Astrocyte (in vitro differentiated cells and primary cell): Measurements from ENCODE around the gene NHERF2. TPM values are rescaled to one million over a fixed set of nuclear protein-coding genes. Genes with fewer than 3 reads are reported as not detected.

Source experiments
- DNase-seq: peaks from one replicate; pipeline ENCODE4 v3.0.0-alpha.2; 2010; ENCODE audit warnings: low read depth
- FAIRE-seq: peaks from 2 replicates; lab custom pipeline; 2011; peaks lifted over from hg19 to GRCh38; lab: Jason Lieb, UNC
- H2AFZ ChIP-seq: 2 replicates; pipeline ENCODE4 v1.6.0; 2012; ENCODE audit warnings: low read depth, low read length, inconsistent platforms
- H3K27ac ChIP-seq: 2 replicates; pipeline ENCODE4 v1.5.1; 2011; ENCODE audit warnings: low read depth, low read length, inconsistent platforms
- H3K27me3 ChIP-seq: 2 replicates; pipeline ENCODE4 v1.6.0; 2011; ENCODE audit warnings: low read length, inconsistent platforms; ENCODE audit not compliant: insufficient read depth
- H3K36me3 ChIP-seq: 2 replicates; pipeline ENCODE4 v1.5.1; 2011; ENCODE audit warnings: low read length, inconsistent platforms; ENCODE audit not compliant: insufficient read depth
- H3K4me1 ChIP-seq: 2 replicates; pipeline ENCODE4 v1.5.1; 2011; ENCODE audit warnings: low read length, inconsistent platforms; ENCODE audit not compliant: insufficient read depth
- H3K4me2 ChIP-seq: 2 replicates; pipeline ENCODE4 v1.6.0; 2012; ENCODE audit warnings: low read length, inconsistent platforms
- H3K4me3 ChIP-seq: 2 replicates; pipeline ENCODE4 v1.5.1; 2011; ENCODE audit warnings: low read depth, mild to moderate bottlenecking, low read length, inconsistent platforms; ENCODE audit not compliant: insufficient read depth
- H3K79me2 ChIP-seq: 2 replicates; pipeline ENCODE4 v1.6.0; 2012; ENCODE audit warnings: mild to moderate bottlenecking, low read length, inconsistent platforms; ENCODE audit not compliant: insufficient read depth
- H3K9ac ChIP-seq: 2 replicates; pipeline ENCODE4 v1.6.0; 2012; ENCODE audit warnings: mild to moderate bottlenecking, low read length, inconsistent platforms
- H3K9me3 ChIP-seq: 2 replicates; pipeline ENCODE4 v1.5.1; 2012; ENCODE audit warnings: low read depth, mild to moderate bottlenecking, low read length, inconsistent platforms; ENCODE audit not compliant: insufficient read depth
- H4K20me1 ChIP-seq: 2 replicates; pipeline ENCODE4 v1.6.0; 2012; ENCODE audit warnings: low read length, inconsistent platforms; ENCODE audit not compliant: insufficient read depth
- H3K27ac Mint-ChIP-seq: one replicate; pipeline ENCODE4 v1.8.0; 2021; ENCODE audit warnings: mild to moderate bottlenecking, mixed read lengths; ENCODE audit not compliant: unreplicated experiment
- H3K27me3 Mint-ChIP-seq: one replicate; pipeline ENCODE4 v1.8.0; 2021; ENCODE audit warnings: low read depth, mixed read lengths; ENCODE audit not compliant: unreplicated experiment
- H3K36me3 Mint-ChIP-seq: one replicate; pipeline ENCODE4 v1.8.0; 2021; ENCODE audit warnings: low read depth, mixed read lengths; ENCODE audit not compliant: unreplicated experiment
- H3K4me1 Mint-ChIP-seq: one replicate; pipeline ENCODE4 v1.8.0; 2021; ENCODE audit warnings: low read depth, mixed read lengths; ENCODE audit not compliant: unreplicated experiment
- H3K4me3 Mint-ChIP-seq: one replicate; pipeline ENCODE4 v1.8.0; 2021; ENCODE audit warnings: mild to moderate bottlenecking, moderate library complexity, mixed read lengths; ENCODE audit not compliant: unreplicated experiment
- H3K9me3 Mint-ChIP-seq: one replicate; pipeline ENCODE4 v1.8.0; 2021; ENCODE audit warnings: mild to moderate bottlenecking, mixed read lengths; ENCODE audit not compliant: unreplicated experiment
- CTCF ChIP-seq: IDR thresholded peaks from 2 replicates; pipeline ENCODE4 v1.5.1; 2011; ENCODE audit warnings: low read depth, mild to moderate bottlenecking, inconsistent platforms, low read length, moderate library complexity; ENCODE audit not compliant: insufficient read depth
- EZH2 ChIP-seq: IDR thresholded peaks from 2 replicates; pipeline ENCODE4 v1.6.1; 2012; ENCODE audit warnings: mild to moderate bottlenecking, low read length, inconsistent platforms; ENCODE audit not compliant: insufficient read depth
- total RNA-seq: library from RNA; stranded (reverse); gene quantifications from 2 replicates; pipeline ENCODE4 v1.2.1, GENCODE V29; 2021

Gene NHERF2
- total RNA-seq, 1 donor from 2014 or later = 92.5 TPM

- TF ChIP-seq CTCF = no peak
- no peak for TF ChIP-seq EZH2
These were observed 36.1 kb downstream of the NHERF2 start for GRCh38 chr16:2062801-2063200.

GRCh38 chr16:2063861-2064260 is 37.2 kb downstream of the NHERF2 start:
- no peak for TF ChIP-seq EZH2
- TF ChIP-seq CTCF = no peak
- H2AFZ ChIP-seq = no peak overlapping the region
- no peaks in the 10 kb centered on the region for H3K27me3 ChIP-seq
- H3K4me3 Mint-ChIP-seq = no peak overlapping the region
- no peak overlapping the region for H3K4me3 ChIP-seq
- no peaks in the 10 kb centered on the region for H3K27me3 Mint-ChIP-seq
- H3K4me1 ChIP-seq = no peaks in the 10 kb centered on the region
- no peak for DNase-seq
- H3K4me1 Mint-ChIP-seq = no peaks in the 10 kb centered on the region
- no peaks in the 10 kb centered on the region for H3K79me2 ChIP-seq
- FAIRE-seq = no peak
- H3K36me3 ChIP-seq = peaks cover 13% of the 10 kb centered on the region
- no peak overlapping the region for H3K4me2 ChIP-seq
- H3K27ac ChIP-seq = no peak overlapping the region
- H3K9me3 Mint-ChIP-seq = no peaks in the 10 kb centered on the region
- no peaks in the 10 kb centered on the region for H3K9me3 ChIP-seq
- H3K9ac ChIP-seq = no peak overlapping the region
- peaks cover 11% of the 10 kb centered on the region for H4K20me1 ChIP-seq
- peaks cover 14% of the 10 kb centered on the region for H3K36me3 Mint-ChIP-seq
- H3K27ac Mint-ChIP-seq = no peak overlapping the region

More at GRCh38 chr16:2062801-2063200, 36.1 kb downstream of the NHERF2 start:
- Mint-ChIP-seq H3K4me1 (no peaks in the 10 kb centered on the region), H3K4me3 (no peak overlapping the region), H3K27ac (no peak overlapping the region), H3K36me3 (peaks cover 11% of the 10 kb centered on the region), H3K27me3 (no peaks in the 10 kb centered on the region), H3K9me3 (no peaks in the 10 kb centered on the region)
- DNase-seq = no peak
- no peak overlapping the region for H3K4me3 ChIP-seq
- H3K27me3 ChIP-seq = no peaks in the 10 kb centered on the region
- H3K79me2 ChIP-seq = no peaks in the 10 kb centered on the region
- peaks cover 7% of the 10 kb centered on the region for H3K36me3 ChIP-seq
- H4K20me1 ChIP-seq = peaks cover 11% of the 10 kb centered on the region
- no peaks in the 10 kb centered on the region for H3K4me1 ChIP-seq
- no peak overlapping the region for H3K27ac ChIP-seq
- no peak overlapping the region for H3K4me2 ChIP-seq
- FAIRE-seq = no peak
- no peaks in the 10 kb centered on the region for H3K9me3 ChIP-seq
- H3K9ac ChIP-seq = no peak overlapping the region
- H2AFZ ChIP-seq = no peak overlapping the region

GRCh38 chr16:2064368-2064945 is 37.8 kb downstream of the NHERF2 start:
- Histone ChIP-seq H3K9ac (no peak overlapping the region), H4K20me1 (peaks cover 11% of the 10 kb centered on the region), H3K4me3 (no peak overlapping the region), H3K9me3 (no peaks in the 10 kb centered on the region), H3K4me1 (no peaks in the 10 kb centered on the region), H2AFZ (no peak overlapping the region), H3K27ac (no peak overlapping the region), H3K27me3 (no peaks in the 10 kb centered on the region), H3K36me3 (peaks cover 15% of the 10 kb centered on the region), H3K4me2 (no peak overlapping the region), H3K79me2 (no peaks in the 10 kb centered on the region)
- Mint-ChIP-seq H3K4me3 (no peak overlapping the region), H3K36me3 (peaks cover 14% of the 10 kb centered on the region), H3K4me1 (no peaks in the 10 kb centered on the region), H3K27me3 (no peaks in the 10 kb centered on the region), H3K9me3 (no peaks in the 10 kb centered on the region), H3K27ac (no peak overlapping the region)
- no peak for TF ChIP-seq EZH2
- no peak for TF ChIP-seq CTCF
- DNase-seq (no peak), FAIRE-seq (no peak)
